ENCODE results near the gene CC2D2A.

DNA sequence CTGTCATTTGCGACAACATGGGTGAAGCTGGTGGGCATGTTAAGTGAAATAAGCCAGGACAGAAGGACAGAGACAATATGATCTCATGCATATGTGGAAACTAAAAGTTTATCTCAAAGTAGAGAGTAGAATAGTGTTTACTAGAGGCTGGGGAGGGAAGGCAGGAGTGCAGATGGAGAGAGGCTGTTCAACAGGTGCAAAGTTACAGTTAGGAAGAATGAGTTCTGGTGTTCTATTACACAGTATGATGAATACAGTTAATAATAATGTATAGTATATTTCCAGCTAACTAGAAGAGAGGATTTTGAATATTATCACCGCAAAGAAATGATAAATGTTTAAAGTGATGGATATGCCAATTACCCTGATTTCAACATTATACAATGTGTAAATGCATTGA is 115.6 kb downstream of the CC2D2A start:
- TF ChIP-seq, protein P1, sequence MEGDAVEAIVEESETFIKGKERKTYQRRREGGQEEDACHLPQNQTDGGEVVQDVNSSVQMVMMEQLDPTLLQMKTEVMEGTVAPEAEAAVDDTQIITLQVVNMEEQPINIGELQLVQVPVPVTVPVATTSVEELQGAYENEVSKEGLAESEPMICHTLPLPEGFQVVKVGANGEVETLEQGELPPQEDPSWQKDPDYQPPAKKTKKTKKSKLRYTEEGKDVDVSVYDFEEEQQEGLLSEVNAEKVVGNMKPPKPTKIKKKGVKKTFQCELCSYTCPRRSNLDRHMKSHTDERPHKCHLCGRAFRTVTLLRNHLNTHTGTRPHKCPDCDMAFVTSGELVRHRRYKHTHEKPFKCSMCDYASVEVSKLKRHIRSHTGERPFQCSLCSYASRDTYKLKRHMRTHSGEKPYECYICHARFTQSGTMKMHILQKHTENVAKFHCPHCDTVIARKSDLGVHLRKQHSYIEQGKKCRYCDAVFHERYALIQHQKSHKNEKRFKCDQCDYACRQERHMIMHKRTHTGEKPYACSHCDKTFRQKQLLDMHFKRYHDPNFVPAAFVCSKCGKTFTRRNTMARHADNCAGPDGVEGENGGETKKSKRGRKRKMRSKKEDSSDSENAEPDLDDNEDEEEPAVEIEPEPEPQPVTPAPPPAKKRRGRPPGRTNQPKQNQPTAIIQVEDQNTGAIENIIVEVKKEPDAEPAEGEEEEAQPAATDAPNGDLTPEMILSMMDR (IDR thresholded peaks at IDR 0.05): no peak
- no peak for TF ChIP-seq POLR2A (IDR thresholded peaks at IDR 0.05)
